ENCODE data around the gene LHX2. TPM values are rescaled to one million over a fixed set of nuclear protein-coding genes. Genes with fewer than 3 reads are reported as not detected.

The LHX2 gene
- total and polyA plus RNA-seq, 8 donors = not detected

GRCh38 chr9:124012368-124013301 lies 1.1 kb downstream of the LHX2 start:
- WGBS, 2 donors = 4 to 5% methylated on average over 75 to 83 of the region's 83 CpGs
- peak in 1 of 6 donors; percentile 62 for DNase-seq
- intact Hi-C loops (cut with DNase I) = no loop called here
- Histone ChIP-seq H3K4me3 (peak overlapping the region in 1 of 4 donors; percentile 11), H3K9me3 (no peaks in the 10 kb centered on the region), H3K27ac (no peak overlapping the region), H3K36me3 (no peaks in the 10 kb centered on the region), H3K4me1 (peaks cover 0 to 14% (median 4%) of the 10 kb centered on the region in 3 donors), H3K27me3 (peaks cover 3 to 83% (median 32%) of the 10 kb centered on the region in 4 donors)
- no peak for TF ChIP-seq CTCF (IDR thresholded peaks at IDR 0.05)
- FAIRE-seq = no peak
- no peak for ATAC-seq

GRCh38 chr9:124013309-124014210 lies 2.0 kb downstream of the LHX2 start:
- ATAC-seq = no peak
- peaks cover 1 to 86% (median 27%) of the 10 kb centered on the region in 4 donors for H3K27me3 ChIP-seq
- H3K4me3 ChIP-seq = no peak overlapping the region
- H3K36me3 ChIP-seq = no peaks in the 10 kb centered on the region
- TF ChIP-seq CTCF (IDR thresholded peaks at IDR 0.05) = no peak
- 4 to 5% methylated on average over 35 to 40 of the region's 40 CpGs for whole genome bisulfite sequencing, 2 donors
- H3K9me3 ChIP-seq = no peaks in the 10 kb centered on the region
- no peak for FAIRE-seq
- peaks cover 0 to 12% (median 1%) of the 10 kb centered on the region in 3 donors for H3K4me1 ChIP-seq
- H3K27ac ChIP-seq = no peak overlapping the region
- intact Hi-C loops (cut with DNase I) = no loop called here
- peak in 1 of 6 donors; percentile 54 for DNase-seq

- peaks cover 0 to 9% (median 0%) of the 10 kb centered on the region in 3 donors for H3K4me1 ChIP-seq
- intact Hi-C loops (cut with DNase I) = no loop called here
- H3K27ac ChIP-seq = no peak overlapping the region
- FAIRE-seq (no peak), ATAC-seq (no peak), DNase-seq (no peak)
- no peaks in the 10 kb centered on the region for H3K36me3 ChIP-seq
- 11% methylated on average over 8 of the region's 8 CpGs for WGBS, 2 donors
- no peaks in the 10 kb centered on the region for H3K9me3 ChIP-seq
- H3K27me3 ChIP-seq = peaks cover 8 to 84% (median 22%) of the 10 kb centered on the region in 4 donors
- no peak for TF ChIP-seq CTCF (IDR thresholded peaks at IDR 0.05)
- H3K4me3 ChIP-seq = no peak overlapping the region
Measured at GRCh38 chr9:124014211-124014955, 2.8 kb downstream of the LHX2 start.

- Histone ChIP-seq H3K36me3 (no peaks in the 10 kb centered on the region), H3K27ac (no peak overlapping the region), H3K9me3 (no peaks in the 10 kb centered on the region), H3K4me1 (peaks cover 0 to 9% (median 0%) of the 10 kb centered on the region in 3 donors), H3K27me3 (peaks cover 8 to 83% (median 18%) of the 10 kb centered on the region in 4 donors), H3K4me3 (no peak overlapping the region)
- DNase-seq = peak in 2 of 6 donors; percentile 43 to 45
- 6 to 8% methylated on average over 57 of the region's 57 CpGs for WGBS, 2 donors
- ATAC-seq = no peak
- no peak for TF ChIP-seq CTCF (IDR thresholded peaks at IDR 0.05)
- intact Hi-C loops (cut with DNase I) = no loop called here
- FAIRE-seq = no peak
Measured at GRCh38 chr9:124014956-124015660, 3.5 kb downstream of the LHX2 start.
